Esophagus squamous epithelium (tissue), 5 donors: ENCODE results near the gene ADPRS. TPM values are rescaled to one million over a fixed set of nuclear protein-coding genes. Genes with fewer than 3 reads are reported as not detected.

Experiments used
- DNase-seq: peaks from one replicate; lab custom pipeline; 2025; lab: John Stamatoyannopoulos, UW
- H3K27ac ChIP-seq, 4 donors: fragments of 200-600 bp; sonication (generic); one replicate each; pipeline ENCODE4 v1.5.1; 2016 to 2019; ENCODE audit warnings: mild to moderate bottlenecking in 1 of 4
- H3K27me3 ChIP-seq, 4 donors: fragments of 200-600 bp; sonication (generic); 1 replicate in 3 of 4; 2 replicates in 1 of 4; pipeline versions ENCODE4 v1.5.1 to v1.6.0; 2017 to 2021; ENCODE audit warnings: antibody characterized with exemption in 1 of 4
- H3K36me3 ChIP-seq, 3 donors: fragments of 200-600 bp; sonication (generic); one replicate each; pipeline ENCODE4 v1.5.1; 2016 to 2019
- H3K4me1 ChIP-seq, 3 donors: fragments of 200-600 bp; sonication (generic); one replicate each; pipeline ENCODE4 v1.5.1; 2017 to 2019
- H3K4me3 ChIP-seq, 4 donors: fragments of 200-600 bp; sonication (generic); 1 replicate in 3 of 4; 2 replicates in 1 of 4; pipeline ENCODE4 v1.5.1; 2016 to 2019; ENCODE audit warnings: mild to moderate bottlenecking in 2 of 4, moderate library complexity in 1 of 4
- H3K9me3 ChIP-seq, 3 donors: fragments of 200-600 bp; sonication (generic); one replicate each; pipeline ENCODE4 v1.5.1; 2016 to 2019
- POLR2A ChIP-seq, 4 donors: fragments of 450-650 bp; IDR thresholded peaks; one replicate each; pipeline ENCODE4 v1.6.1; 2017; ENCODE audit warnings: antibody characterized with exemption in 4 of 4, mild to moderate bottlenecking in 4 of 4, moderate library complexity in 3 of 4
- WGBS, 2 donors: methylation state at CpG; one replicate each; pipeline ENCODE4 v1.1.5; 2018; 5-methylcytosine and 5-hydroxymethylcytosine counted together
- intact Hi-C: fragments of 100-400 bp; cut with DNase I; formaldehyde crosslinking; loops from one replicate; pipeline ENCODE4 v1.15.0; 2022
- total RNA-seq, 4 donors: library from RNA; depleted of rRNA; stranded (reverse); fragments of >200 nt; gene quantifications; one replicate each; pipeline ENCODE4 v1.1.0, GENCODE V29; 2016
- TF ChIP-seq, protein P1 (sequence below), 6 experiments: fragments of 450-650 bp in 4 of 6; fragments of 200-600 bp in 2 of 6; sonication (generic) in 2 of 6; IDR thresholded peaks; one replicate each; pipeline ENCODE4 v1.5.1; 2016 to 2019; ENCODE audit warnings: antibody characterized with exemption in 6 of 6, mild to moderate bottlenecking in 4 of 6, moderate library complexity in 4 of 6
- donor health status: DM: yes; HTN: yes; CAD: no.

Gene ADPRS
- total RNA-seq, 4 donors from 2014 or later = 41.0 to 57.8 (median 48.1) TPM

DNA sequence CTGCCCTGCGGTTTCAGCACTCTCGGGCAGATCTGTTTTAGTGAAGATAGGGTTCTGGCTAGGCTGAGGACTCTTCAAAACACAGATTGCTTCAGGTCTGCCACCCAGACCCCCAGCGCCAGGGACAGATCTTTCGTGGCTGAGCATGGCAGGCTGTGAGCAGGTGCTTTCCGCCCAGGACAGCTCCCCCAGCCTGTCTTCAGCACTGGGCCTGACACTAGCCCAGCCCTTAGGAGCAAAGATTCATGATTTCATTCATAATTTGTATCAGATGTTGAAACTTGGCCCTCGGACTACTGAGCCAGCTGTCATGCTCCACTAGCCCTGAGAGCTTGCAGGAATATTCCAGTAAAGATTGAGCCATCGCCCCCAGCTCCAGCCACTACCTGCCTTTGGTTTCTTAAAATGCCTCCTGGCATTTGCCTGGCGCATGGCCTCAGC, 5.9 kb downstream of the ADPRS start:
- H3K27ac ChIP-seq = no peak overlapping the region
- DNase-seq = no peak
- no peak overlapping the region for H3K4me3 ChIP-seq
- intact Hi-C loops = loop anchor here (5.0 to 10.0 kb wide), 2 partner anchors 38 to 330 kb away; no protein-coding TSS in a partner anchor
- H3K36me3 ChIP-seq = peaks cover 21 to 66% (median 30%) of the 10 kb centered on the region in 3 donors
- peaks cover 5 to 54% (median 13%) of the 10 kb centered on the region in 3 donors for H3K4me1 ChIP-seq
- TF ChIP-seq, protein P1, sequence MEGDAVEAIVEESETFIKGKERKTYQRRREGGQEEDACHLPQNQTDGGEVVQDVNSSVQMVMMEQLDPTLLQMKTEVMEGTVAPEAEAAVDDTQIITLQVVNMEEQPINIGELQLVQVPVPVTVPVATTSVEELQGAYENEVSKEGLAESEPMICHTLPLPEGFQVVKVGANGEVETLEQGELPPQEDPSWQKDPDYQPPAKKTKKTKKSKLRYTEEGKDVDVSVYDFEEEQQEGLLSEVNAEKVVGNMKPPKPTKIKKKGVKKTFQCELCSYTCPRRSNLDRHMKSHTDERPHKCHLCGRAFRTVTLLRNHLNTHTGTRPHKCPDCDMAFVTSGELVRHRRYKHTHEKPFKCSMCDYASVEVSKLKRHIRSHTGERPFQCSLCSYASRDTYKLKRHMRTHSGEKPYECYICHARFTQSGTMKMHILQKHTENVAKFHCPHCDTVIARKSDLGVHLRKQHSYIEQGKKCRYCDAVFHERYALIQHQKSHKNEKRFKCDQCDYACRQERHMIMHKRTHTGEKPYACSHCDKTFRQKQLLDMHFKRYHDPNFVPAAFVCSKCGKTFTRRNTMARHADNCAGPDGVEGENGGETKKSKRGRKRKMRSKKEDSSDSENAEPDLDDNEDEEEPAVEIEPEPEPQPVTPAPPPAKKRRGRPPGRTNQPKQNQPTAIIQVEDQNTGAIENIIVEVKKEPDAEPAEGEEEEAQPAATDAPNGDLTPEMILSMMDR (IDR thresholded peaks at IDR 0.05) = no peak
- no peak for TF ChIP-seq POLR2A (IDR thresholded peaks at IDR 0.05)
- no peaks in the 10 kb centered on the region for H3K9me3 ChIP-seq
- no peaks in the 10 kb centered on the region for H3K27me3 ChIP-seq
- WGBS, 2 donors = 68 to 76% methylated on average over 7 to 8 of the region's 8 CpGs

DNA sequence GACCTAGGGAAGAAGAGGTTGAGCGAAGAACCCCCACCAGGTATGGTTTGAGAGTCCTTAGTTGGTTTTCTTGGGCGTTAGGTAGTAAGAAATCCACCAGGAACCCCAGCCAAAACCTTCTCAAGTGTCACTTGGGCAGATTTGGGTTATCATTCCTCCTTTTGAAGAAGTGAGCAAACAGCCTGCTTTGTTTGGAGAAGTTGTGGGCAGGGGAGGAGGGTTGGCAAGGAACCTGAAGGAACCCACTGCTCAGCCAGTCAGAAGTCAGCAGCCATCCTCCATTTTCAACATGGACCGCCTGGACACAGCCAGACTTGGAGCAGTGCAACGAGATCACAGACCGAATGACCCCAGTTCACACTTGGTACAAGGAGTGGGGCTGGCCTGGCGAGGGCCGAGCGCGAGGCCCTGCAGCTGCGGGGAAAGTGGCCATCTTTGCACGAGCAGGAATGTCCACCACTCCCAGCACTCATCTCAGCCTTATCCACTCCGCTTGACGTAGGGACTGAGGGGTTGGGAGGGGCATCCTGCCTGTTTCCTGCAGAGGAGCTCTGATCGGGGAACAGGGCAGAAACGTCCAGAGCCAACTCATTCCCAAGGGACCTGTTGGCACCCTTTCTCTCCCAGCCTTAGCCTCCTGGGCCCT, 7.2 kb downstream of the ADPRS start:
- TF ChIP-seq, protein P1 (IDR thresholded peaks at IDR 0.05) = no peak
- no peak for TF ChIP-seq POLR2A (IDR thresholded peaks at IDR 0.05)
- no peaks in the 10 kb centered on the region for H3K27me3 ChIP-seq
- no peaks in the 10 kb centered on the region for H3K9me3 ChIP-seq
- no peak overlapping the region for H3K27ac ChIP-seq
- peaks cover 6 to 51% (median 11%) of the 10 kb centered on the region in 3 donors for H3K4me1 ChIP-seq
- H3K36me3 ChIP-seq = peaks cover 21 to 62% (median 30%) of the 10 kb centered on the region in 3 donors
- no peak overlapping the region for H3K4me3 ChIP-seq
- intact Hi-C loops = loop anchor here (5.0 to 10.0 kb wide), 2 partner anchors 36 to 329 kb away; no protein-coding TSS in a partner anchor
- no peak for DNase-seq
- WGBS, 2 donors = 33 to 49% methylated on average over 4 to 6 of the region's 15 CpGs

DNA sequence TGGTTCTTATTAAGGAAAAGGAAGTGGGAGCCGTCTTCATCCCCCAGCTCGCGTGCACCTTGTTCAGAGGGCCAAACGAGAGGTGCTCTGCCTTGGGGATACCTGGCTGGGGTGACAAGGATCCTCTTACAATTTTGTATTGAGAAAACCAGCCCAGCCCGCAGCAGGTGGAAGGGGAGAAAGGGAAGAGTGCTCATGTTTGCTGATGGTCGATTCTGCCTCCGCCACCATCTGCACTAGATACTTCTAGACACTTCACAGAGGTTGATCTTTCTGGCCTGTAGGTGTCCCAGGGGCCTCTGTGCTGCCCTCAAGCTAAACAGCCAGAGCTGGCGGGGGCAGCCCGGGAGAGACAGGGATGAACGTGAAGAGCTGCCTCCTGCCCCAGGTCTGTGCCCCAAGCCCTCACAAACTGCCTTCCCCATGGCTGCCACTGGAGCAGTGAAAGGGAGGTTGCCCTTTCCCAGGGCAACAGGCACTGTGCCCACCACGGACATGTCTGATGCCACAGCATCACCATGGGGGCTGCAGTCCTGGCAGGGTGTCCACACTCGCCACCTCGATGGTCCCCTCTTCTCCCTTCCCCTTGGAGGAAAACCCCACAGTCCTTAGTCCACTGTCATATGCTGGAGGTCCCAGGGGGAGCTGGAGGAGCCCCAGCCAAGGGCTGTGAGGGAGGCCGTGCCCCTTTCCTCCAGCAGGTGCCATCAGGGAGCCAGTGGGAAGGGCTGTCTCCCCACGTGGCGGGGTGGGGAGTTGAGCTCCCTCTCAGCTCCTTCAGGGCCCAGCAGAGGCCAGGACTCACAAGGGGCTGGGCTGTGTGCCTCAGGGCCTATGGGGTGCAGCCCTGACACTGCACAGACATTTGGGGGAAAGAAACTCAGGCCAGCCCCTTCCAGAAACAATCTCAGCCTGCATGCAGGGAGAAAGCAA, 8.1 kb downstream of the ADPRS start:
- peaks cover 6 to 42% (median 11%) of the 10 kb centered on the region in 3 donors for H3K4me1 ChIP-seq
- TF ChIP-seq, protein P1 (IDR thresholded peaks at IDR 0.05) = peak in 2 of 6 experiments; percentile 12 to 28
- no peak for TF ChIP-seq POLR2A (IDR thresholded peaks at IDR 0.05)
- no peak for DNase-seq
- intact Hi-C loops = loop anchor here (5.0 to 10.0 kb wide), 2 partner anchors 36 to 328 kb away; no protein-coding TSS in a partner anchor
- no peaks in the 10 kb centered on the region for H3K27me3 ChIP-seq
- no peak overlapping the region for H3K4me3 ChIP-seq
- peak overlapping the region in 1 of 4 donors; percentile 25 for H3K27ac ChIP-seq
- peaks cover 21 to 53% (median 26%) of the 10 kb centered on the region in 3 donors for H3K36me3 ChIP-seq
- WGBS, 2 donors = 78 to 83% methylated on average over 3 to 4 of the region's 16 CpGs
- no peaks in the 10 kb centered on the region for H3K9me3 ChIP-seq

DNA sequence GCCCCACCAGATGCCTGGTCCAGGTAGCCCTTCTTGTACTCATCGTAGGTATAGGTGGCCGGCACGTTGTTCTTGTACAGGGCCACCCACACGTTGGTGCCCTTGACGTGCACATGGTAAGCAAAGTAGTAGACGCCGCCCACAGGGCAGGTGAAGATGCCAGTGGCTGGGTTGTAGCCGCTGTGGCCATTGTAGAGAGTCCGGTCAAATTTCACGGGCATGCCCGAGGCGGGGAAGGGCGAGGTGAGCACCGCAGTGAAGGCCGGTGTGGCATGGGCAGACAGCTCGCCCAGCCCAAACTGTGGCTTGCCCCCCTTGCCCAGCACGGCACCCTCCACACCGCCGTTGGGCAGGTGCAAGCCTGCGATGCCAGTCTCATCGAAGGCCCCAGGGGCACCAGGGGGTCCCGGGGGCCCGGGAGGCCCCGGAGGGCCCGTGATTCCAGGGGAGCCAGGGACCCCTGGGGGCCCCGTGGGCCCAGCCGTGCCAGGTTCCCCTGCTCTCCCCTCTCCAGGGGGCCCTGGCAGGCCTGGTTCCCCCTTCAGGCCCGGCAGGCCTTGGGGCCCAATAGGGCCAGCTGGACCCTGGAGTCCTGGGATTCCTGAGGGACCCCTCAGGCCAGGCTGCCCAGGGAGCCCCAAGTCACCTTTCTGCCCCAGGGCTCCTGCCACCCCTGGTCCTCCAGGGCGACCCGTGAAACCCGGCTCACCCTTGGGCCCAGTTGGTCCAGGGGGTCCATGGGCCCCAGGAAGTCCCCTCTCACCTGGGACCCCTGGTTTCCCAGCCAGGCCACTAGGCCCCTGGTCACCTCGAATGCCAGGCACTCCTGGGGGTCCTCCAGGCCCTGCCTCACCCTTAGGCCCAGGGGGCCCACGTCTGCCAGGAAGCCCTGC, 9.2 kb downstream of the ADPRS start:
- DNase-seq = no peak
- H3K27me3 ChIP-seq = no peaks in the 10 kb centered on the region
- intact Hi-C loops = loop anchor here (5.0 to 10.0 kb wide), 2 partner anchors 34 to 327 kb away; no protein-coding TSS in a partner anchor
- no peak overlapping the region for H3K27ac ChIP-seq
- TF ChIP-seq, protein P1 (IDR thresholded peaks at IDR 0.05) = no peak
- TF ChIP-seq POLR2A (IDR thresholded peaks at IDR 0.05) = no peak
- H3K4me1 ChIP-seq = peaks cover 6 to 37% (median 11%) of the 10 kb centered on the region in 3 donors
- peaks cover 15 to 41% (median 19%) of the 10 kb centered on the region in 3 donors for H3K36me3 ChIP-seq
- 85 to 90% methylated on average over 4 to 8 of the region's 33 CpGs for WGBS, 2 donors
- no peak overlapping the region for H3K4me3 ChIP-seq
- H3K9me3 ChIP-seq = no peaks in the 10 kb centered on the region
